GM12864 (cell line): ENCODE data around the gene STXBP5.

ENCODE experiments used
- DNase-seq: peaks from one replicate; pipeline ENCODE4 v3.0.0-alpha.2; 2011; ENCODE audit warnings: low read depth
- H3K4me3 ChIP-seq: 2 replicates; pipeline ENCODE4 v1.5.1; 2011; ENCODE audit warnings: mild to moderate bottlenecking, low read depth, low read length, control low read depth
- CTCF ChIP-seq: IDR thresholded peaks from 2 replicates; pipeline ENCODE4 v1.5.1; 2011; ENCODE audit warnings: low read depth, mild to moderate bottlenecking, moderate library complexity, low read length, control low read depth, inconsistent platforms; ENCODE audit errors: missing control alignments

The STXBP5 gene

GRCh38 chr6:147166992-147167391 is 37.2 kb upstream of the STXBP5 start:
- no peak for DNase-seq
- H3K4me3 ChIP-seq: no peak overlapping the region
- TF ChIP-seq CTCF: no peak

GRCh38 chr6:147167576-147168461 is 36.4 kb upstream of the STXBP5 start:
- TF ChIP-seq CTCF: no peak
- H3K4me3 ChIP-seq: no peak overlapping the region
- DNase-seq: no peak

DNA sequence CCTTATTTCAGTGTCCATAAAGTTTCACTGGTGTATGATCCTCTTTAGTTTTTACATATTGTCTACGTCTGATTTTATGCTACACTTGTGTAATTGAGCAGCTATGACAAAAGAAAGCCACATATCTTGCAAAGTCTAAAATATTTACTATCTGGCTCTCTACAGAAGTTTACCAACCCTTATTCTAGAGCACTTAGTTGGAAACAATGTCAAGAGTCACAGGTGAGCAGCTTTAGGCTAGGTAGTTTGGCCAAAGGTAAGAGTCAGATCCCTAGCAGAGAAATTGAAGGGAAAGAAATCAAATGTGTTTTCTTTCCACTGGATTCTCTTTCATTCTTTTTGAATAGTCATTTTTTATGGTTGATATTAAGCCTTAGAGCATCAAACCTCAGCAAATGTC is 34.7 kb upstream of the STXBP5 start:
- TF ChIP-seq CTCF: no peak
- no peak overlapping the region for H3K4me3 ChIP-seq
- DNase-seq: no peak

DNA sequence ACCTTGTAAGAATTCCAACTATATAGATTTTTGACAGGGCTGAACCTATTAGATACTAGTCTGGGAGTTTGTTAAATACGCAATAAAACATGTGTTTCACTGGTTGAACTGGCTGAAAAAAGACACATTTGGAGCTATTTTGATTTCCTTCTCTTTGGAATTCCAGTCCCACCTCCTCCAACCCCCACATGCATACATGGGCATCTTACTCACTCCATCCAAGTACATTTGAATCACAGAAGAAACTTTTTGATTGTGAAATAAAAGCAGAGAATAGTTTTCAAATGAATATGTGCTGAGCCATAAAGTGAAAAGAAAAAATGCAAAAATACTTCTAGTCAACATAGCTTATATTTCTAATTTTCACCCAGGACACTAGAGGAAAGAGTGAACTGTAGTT is 33.9 kb upstream of the STXBP5 start:
- no peak for TF ChIP-seq CTCF
- H3K4me3 ChIP-seq: no peak overlapping the region
- no peak for DNase-seq

DNA sequence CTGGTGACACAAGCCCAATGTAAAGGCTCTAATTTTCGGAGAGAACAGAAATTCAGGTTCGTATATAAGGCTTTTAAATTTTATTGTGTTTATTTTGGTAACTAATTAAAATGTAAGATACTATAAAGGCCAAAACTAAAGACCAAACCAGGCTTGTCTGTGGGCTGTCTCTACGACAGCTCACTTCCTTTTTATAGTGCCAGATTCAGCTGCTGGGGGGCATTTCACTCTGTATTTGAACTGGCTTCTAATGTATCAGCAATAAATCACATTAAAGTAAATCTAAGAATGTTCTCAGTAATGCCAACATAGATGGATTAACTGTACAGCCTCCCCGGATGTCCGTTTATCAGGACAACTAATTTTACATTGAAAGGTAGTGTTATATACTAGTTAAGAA is 31.1 kb upstream of the STXBP5 start:
- no peak for TF ChIP-seq CTCF
- no peak overlapping the region for H3K4me3 ChIP-seq
- DNase-seq: no peak

DNA sequence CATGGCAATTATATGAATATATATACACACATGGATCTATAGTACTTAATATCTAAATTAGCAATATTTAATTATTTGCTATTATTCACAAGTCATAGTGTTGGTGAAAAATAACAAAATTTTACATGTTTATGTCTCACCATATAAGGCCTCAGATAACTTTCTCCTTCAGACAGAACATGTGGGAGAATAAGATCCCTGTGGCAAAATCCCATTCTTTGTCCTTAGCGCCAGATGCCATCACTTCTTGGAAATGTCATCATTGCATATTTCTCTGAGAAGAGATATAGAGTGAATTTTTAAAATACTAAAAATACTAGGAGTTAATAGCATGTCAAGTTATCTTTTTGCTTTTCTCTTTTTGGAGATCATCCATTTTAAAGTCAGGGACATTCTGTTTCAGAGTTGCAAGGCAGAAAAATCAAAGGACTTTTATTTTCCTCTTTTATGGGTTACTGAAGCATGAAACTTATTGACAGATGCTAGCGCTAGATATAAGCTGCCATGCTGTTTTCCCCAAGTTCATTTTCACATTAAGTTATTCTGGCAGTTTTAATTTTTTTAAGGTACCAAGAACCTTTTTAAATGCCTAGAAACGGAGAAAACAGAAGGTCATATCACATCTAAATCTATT is 30.4 kb upstream of the STXBP5 start:
- TF ChIP-seq CTCF: no peak
- no peak for DNase-seq
- no peak overlapping the region for H3K4me3 ChIP-seq

GRCh38 chr6:147176795-147177194 is 27.4 kb upstream of the STXBP5 start:
- no peak for DNase-seq
- no peak for TF ChIP-seq CTCF
- no peak overlapping the region for H3K4me3 ChIP-seq
